Omental fat pad (tissue), 4 donors: ENCODE measurements around the gene KCNQ1. TPM values are rescaled to one million over a fixed set of nuclear protein-coding genes. Genes with fewer than 3 reads are reported as not detected.

Experiments used
- ATAC-seq: fragments of 150-250 bp; one replicate; pipeline ENCODE4 v1.9.1; 2016; ENCODE audit warnings: mild to moderate bottlenecking, moderate library complexity; ENCODE audit not compliant: low FRiP score
- DNase-seq: peaks from one replicate; pipeline ENCODE4 v3.0.0-alpha.2; 2019; ENCODE audit warnings: low spot score
- CTCF ChIP-seq, 3 donors: fragments of 450-650 bp; IDR thresholded peaks; one replicate each; pipeline ENCODE4 v1.5.1; 2016 to 2017; ENCODE audit warnings: antibody characterized with exemption in 3 of 3, mild to moderate bottlenecking in 3 of 3, moderate library complexity in 2 of 3
- total RNA-seq, 4 donors: library from RNA; depleted of rRNA; stranded (reverse); fragments of >200 nt; gene quantifications; one replicate each; pipeline ENCODE4 v1.1.0, GENCODE V29; 2016

KCNQ1 gene
- total RNA-seq, 4 donors from 2014 or later: 4.5 to 5.9 (median 5.2) TPM

- DNase-seq (no peak), ATAC-seq (no peak)
- TF ChIP-seq CTCF (IDR thresholded peaks at IDR 0.05): no peak
Observed at GRCh38 chr11:2437516-2437915, 7.3 kb upstream of the KCNQ1 start.

- no peak for TF ChIP-seq CTCF (IDR thresholded peaks at IDR 0.05)
- no peak for DNase-seq
- no peak for ATAC-seq
Observed at GRCh38 chr11:2439820-2440219, 5.0 kb upstream of the KCNQ1 start.

- no peak for ATAC-seq
- no peak for DNase-seq
- no peak for TF ChIP-seq CTCF (IDR thresholded peaks at IDR 0.05)
Observed at GRCh38 chr11:2440646-2441045, 4.2 kb upstream of the KCNQ1 start.

GRCh38 chr11:2441171-2441570, 3.6 kb upstream of the KCNQ1 start:
- no peak for ATAC-seq
- TF ChIP-seq CTCF (IDR thresholded peaks at IDR 0.05): no peak

GRCh38 chr11:2442589-2442988, 2.2 kb upstream of the KCNQ1 start:
- DNase-seq (no peak), ATAC-seq (no peak)
- no peak for TF ChIP-seq CTCF (IDR thresholded peaks at IDR 0.05)

More at GRCh38 chr11:2441171-2441570, 3.6 kb upstream of the KCNQ1 start:
- no peak for DNase-seq

- no peak for DNase-seq
- no peak for ATAC-seq
Observed at GRCh38 chr11:2443406-2443805, 1.4 kb upstream of the KCNQ1 start.

More at GRCh38 chr11:2443406-2443805, 1.4 kb upstream of the KCNQ1 start:
- no peak for TF ChIP-seq CTCF (IDR thresholded peaks at IDR 0.05)
